Breast epithelium (tissue), 4 donors: ENCODE results near the gene AP2A1. TPM values are rescaled to one million over a fixed set of nuclear protein-coding genes. Genes with fewer than 3 reads are reported as not detected.
"Not testable (repeated sequence)": the region's sequence is repeated elsewhere in the genome, so short reads cannot be mapped to it uniquely, and the experiment has no call there.

Experiments used
- DNase-seq, 2 donors: peaks; one replicate each; pipeline ENCODE4 v3.0.0-alpha.2; 2019; ENCODE audit warnings: low spot score in 2 of 2
- H3K27ac ChIP-seq, 2 donors: fragments of 200-600 bp; sonication (generic) in 1 of 2; one replicate each; pipeline ENCODE4 v1.5.1; 2016 to 2019; ENCODE audit warnings: mild to moderate bottlenecking in 1 of 2
- H3K27me3 ChIP-seq, 2 donors: fragments of 200-600 bp; sonication (generic) in 1 of 2; one replicate each; pipeline versions ENCODE4 v1.5.1 to v1.6.0; 2017 to 2019; ENCODE audit warnings: control low read depth in 1 of 2, mild to moderate bottlenecking in 1 of 2
- H3K36me3 ChIP-seq: fragments of 200-600 bp; one replicate; pipeline ENCODE4 v1.5.1; 2019
- H3K4me1 ChIP-seq, 2 donors: fragments of 200-600 bp; sonication (generic); one replicate each; pipeline ENCODE4 v1.5.1; 2016 to 2019; ENCODE audit warnings: control low read depth in 1 of 2
- H3K4me3 ChIP-seq, 3 donors: fragments of 200-600 bp; sonication (generic); 1 replicate in 2 of 3; 2 replicates in 1 of 3; pipeline ENCODE4 v1.5.1; 2016 to 2019; ENCODE audit warnings: mild to moderate bottlenecking in 3 of 3, moderate library complexity in 2 of 3
- H3K9me3 ChIP-seq, 2 donors: fragments of 200-600 bp; sonication (generic) in 1 of 2; one replicate each; pipeline ENCODE4 v1.5.1; 2016 to 2019; ENCODE audit warnings: control low read depth in 1 of 2
- CTCF ChIP-seq, 3 donors: fragments of 450-650 bp; IDR thresholded peaks; one replicate each; pipeline ENCODE4 v1.5.1; 2016 to 2017; ENCODE audit warnings: antibody characterized with exemption in 3 of 3, mild to moderate bottlenecking in 3 of 3, moderate library complexity in 3 of 3
- POLR2A ChIP-seq: fragments of 450-650 bp; IDR thresholded peaks from one replicate; pipeline ENCODE4 v1.6.1; 2016; ENCODE audit warnings: antibody characterized with exemption, mild to moderate bottlenecking, moderate library complexity
- POLR2AphosphoS5 ChIP-seq, 3 donors: sonication (generic); formaldehyde crosslinking; IDR thresholded peaks; one replicate each; pipeline ENCODE4 v1.6.1; 2017; ENCODE audit warnings: antibody characterized with exemption in 3 of 3
- intact Hi-C: fragments of 100-400 bp; cut with DNase I; formaldehyde crosslinking; loops from one replicate; pipeline ENCODE4 v1.15.1; 2023; ENCODE audit warnings: low total_unique reads
- total RNA-seq, 3 donors: library from RNA; depleted of rRNA; stranded (reverse); fragments of >200 nt; gene quantifications; one replicate each; pipeline ENCODE4 v1.1.0, GENCODE V29; 2016

The AP2A1 gene
- total RNA-seq, result 10 to 100 TPM; 42.1 to 71.0 (median 59.3) TPM

GRCh38 chr19:49766930-49767299 lies at the start of gene AP2A1:
Gene AP2A1 (plus strand): TSS chr19:49767001. CDS start chr19:49767134, 133 bp downstream.
- DNase-seq, result no peak
- H3K27me3 ChIP-seq, result no peaks in the 10 kb centered on the region
- TF ChIP-seq CTCF (IDR thresholded peaks at IDR 0.05), result no peak
- TF ChIP-seq POLR2AphosphoS5 (IDR thresholded peaks at IDR 0.05), result no peak
- TF ChIP-seq POLR2A, result no peak
- H3K27ac ChIP-seq, result peak within 1 kb of the TSS; percentile 93 to 94
- peaks cover 6 to 14% of the 10 kb centered on the region in 2 donors for H3K4me1 ChIP-seq
- no peaks in the 10 kb centered on the region for H3K36me3 ChIP-seq
- H3K4me3 ChIP-seq, result peak within 1 kb of the TSS; percentile 82 to 96 (median 93)
- intact Hi-C loops, result loop anchor here (5.0 kb wide), 1 partner anchor 1125 kb away; no protein-coding TSS in a partner anchor
- no peaks in the 10 kb centered on the region for H3K9me3 ChIP-seq

GRCh38 chr19:49718511-49718910 lies 48.3 kb upstream of the AP2A1 start:
- Histone ChIP-seq H3K27ac (no peak overlapping the region), H3K4me3 (peak overlapping the region in 1 of 3 donors; percentile 73)
- intact Hi-C loops, result no loop called here

GRCh38 chr19:49718991-49719390 lies 47.8 kb upstream of the AP2A1 start:
- Histone ChIP-seq H3K9me3 (no peaks in the 10 kb centered on the region), H3K36me3 (no peaks in the 10 kb centered on the region), H3K4me1 (no peaks in the 10 kb centered on the region), H3K4me3 (no peak overlapping the region), H3K27me3 (no peaks in the 10 kb centered on the region), H3K27ac (no peak overlapping the region)
- intact Hi-C loops, result no loop called here
- DNase-seq, result no peak
- no peak for TF ChIP-seq POLR2A
- no peak for TF ChIP-seq POLR2AphosphoS5 (IDR thresholded peaks at IDR 0.05)
- no peak for TF ChIP-seq CTCF (IDR thresholded peaks at IDR 0.05)

More at GRCh38 chr19:49718511-49718910, 48.3 kb upstream of the AP2A1 start:
- H3K27me3 ChIP-seq, result no peaks in the 10 kb centered on the region
- no peak for DNase-seq
- TF ChIP-seq POLR2AphosphoS5 (IDR thresholded peaks at IDR 0.05) (no peak), POLR2A (no peak), CTCF (IDR thresholded peaks at IDR 0.05) (no peak)
- H3K4me1 ChIP-seq, result no peaks in the 10 kb centered on the region
- H3K9me3 ChIP-seq, result no peaks in the 10 kb centered on the region
- H3K36me3 ChIP-seq, result no peaks in the 10 kb centered on the region

GRCh38 chr19:49719420-49719819 lies 47.4 kb upstream of the AP2A1 start:
- H3K36me3 ChIP-seq, DNase-seq, H3K4me3 ChIP-seq, H3K9me3 ChIP-seq, H3K27ac ChIP-seq, H3K4me1 ChIP-seq, intact Hi-C loops, H3K27me3 ChIP-seq: not testable (repeated sequence)

- Histone ChIP-seq H3K27me3 (no peaks in the 10 kb centered on the region), H3K4me1 (no peaks in the 10 kb centered on the region), H3K36me3 (no peaks in the 10 kb centered on the region), H3K4me3 (peak overlapping the region in 1 of 3 donors; percentile 39), H3K9me3 (no peaks in the 10 kb centered on the region), H3K27ac (peak overlapping the region in 1 of 2 donors; percentile 83)
- TF ChIP-seq CTCF (IDR thresholded peaks at IDR 0.05), result no peak
- TF ChIP-seq POLR2A, result no peak
- TF ChIP-seq POLR2AphosphoS5 (IDR thresholded peaks at IDR 0.05), result no peak
- intact Hi-C loops, result no loop called here
- DNase-seq, result no peak
These were observed 39.4 kb upstream of the AP2A1 start for GRCh38 chr19:49727217-49728030.
